GM08714 (cell line): ENCODE measurements around the gene PCDHA2.
"Not testable (repeated sequence)": the region's sequence is repeated elsewhere in the genome, so short reads cannot be mapped to it uniquely, and the experiment has no call there.

ENCODE experiments used
- H3K4me3 ChIP-seq: fragments of 200-500 bp; sonication (Bioruptor generic); 2 replicates; pipeline ENCODE4 v1.5.1; 2014; ENCODE audit warnings: mild to moderate bottlenecking, low read length, inconsistent platforms
- ZNF274 ChIP-seq: IDR thresholded peaks from 2 replicates; pipeline ENCODE4 v1.6.1; 2012; ENCODE audit warnings: mild to moderate bottlenecking, low read depth, low read length

Gene PCDHA2

DNA sequence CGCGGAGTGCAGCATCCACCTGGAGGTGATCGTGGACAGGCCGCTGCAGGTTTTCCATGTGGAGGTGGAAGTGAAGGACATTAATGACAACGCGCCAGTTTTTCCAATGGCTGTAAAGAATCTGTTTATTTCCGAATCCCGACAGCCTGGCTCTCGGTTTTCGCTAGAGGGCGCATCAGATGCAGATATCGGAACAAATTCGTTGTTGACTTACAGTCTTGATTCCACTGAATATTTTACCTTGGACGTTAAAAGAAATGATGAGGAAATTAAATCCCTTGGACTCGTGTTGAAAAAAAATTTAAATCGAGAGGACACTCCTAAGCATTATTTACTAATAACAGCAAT lies 6.8 kb downstream of the PCDHA2 start:
- no peak overlapping the region for H3K4me3 ChIP-seq
- TF ChIP-seq ZNF274, result no peak

GRCh38 chr5:140802381-140802780 lies 7.7 kb downstream of the PCDHA2 start:
- not testable (repeated sequence) for H3K4me3 ChIP-seq

DNA sequence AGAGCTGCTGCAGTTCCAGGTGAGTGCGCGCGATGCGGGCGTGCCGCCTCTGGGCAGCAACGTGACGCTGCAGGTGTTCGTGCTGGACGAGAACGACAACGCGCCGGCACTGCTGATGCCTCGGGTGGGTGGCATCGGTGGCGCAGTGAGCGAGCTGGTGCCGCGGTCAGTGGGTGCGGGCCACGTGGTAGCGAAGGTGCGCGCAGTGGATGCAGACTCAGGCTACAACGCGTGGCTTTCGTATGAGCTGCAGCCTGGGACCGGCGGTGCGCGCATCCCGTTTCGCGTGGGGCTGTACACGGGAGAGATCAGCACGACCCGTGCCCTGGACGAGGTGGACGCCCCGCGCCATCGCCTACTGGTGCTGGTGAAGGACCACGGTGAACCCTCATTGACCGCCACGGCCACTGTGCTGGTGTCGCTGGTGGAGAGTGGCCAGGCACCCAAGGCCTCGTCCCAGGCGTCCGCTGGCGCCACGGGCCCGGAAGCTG lies 8.2 kb downstream of the PCDHA2 start:
- TF ChIP-seq ZNF274, result no peak

DNA sequence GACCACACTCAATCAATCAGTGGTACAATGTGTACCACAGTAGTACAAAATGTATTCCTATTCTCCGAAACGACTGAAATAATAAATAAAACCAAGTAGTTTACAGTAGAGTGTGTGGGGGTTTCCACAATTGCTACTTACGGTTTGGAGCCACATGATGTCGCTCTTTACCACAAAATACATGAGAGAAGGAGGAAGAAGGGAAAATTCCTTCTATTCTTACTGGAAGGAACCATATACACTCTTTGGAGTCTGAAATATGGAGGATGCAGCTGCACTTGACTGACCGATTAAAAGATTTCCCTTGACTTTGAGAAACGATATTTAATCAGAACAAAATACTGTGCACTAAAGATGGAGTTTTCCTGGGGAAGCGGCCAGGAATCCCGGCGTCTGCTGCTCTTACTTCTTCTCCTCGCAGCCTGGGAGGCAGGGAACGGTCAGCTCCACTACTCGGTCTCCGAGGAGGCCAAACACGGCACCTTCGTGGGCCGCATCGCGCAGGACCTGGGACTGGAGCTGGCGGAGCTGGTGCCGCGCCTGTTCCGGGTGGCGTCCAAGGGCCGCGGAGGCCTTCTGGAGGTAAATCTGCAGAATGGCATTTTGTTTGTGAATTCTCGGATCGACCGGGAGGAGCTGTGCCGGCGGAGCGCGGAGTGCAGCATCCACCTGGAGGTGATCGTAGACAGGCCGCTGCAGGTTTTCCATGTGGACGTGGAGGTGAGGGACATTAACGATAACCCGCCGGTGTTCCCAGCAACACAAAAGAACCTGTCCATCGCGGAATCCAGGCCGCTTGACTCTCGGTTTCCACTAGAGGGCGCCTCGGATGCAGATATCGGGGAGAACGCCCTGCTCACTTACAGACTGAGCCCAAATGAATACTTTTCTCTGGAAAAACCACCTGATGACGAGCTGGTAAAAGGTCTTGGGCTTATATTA lies 12.5 kb downstream of the PCDHA2 start, which contains the start of gene PCDHA4:
Gene PCDHA4, plus strand, starts transcription at position 235 of the 942 bp plus-strand sequence.
- TF ChIP-seq ZNF274, result no peak
- H3K4me3 ChIP-seq, result no peak within 1 kb of the TSS

More for the DNA sequence above, 8.2 kb downstream of the PCDHA2 start:
- H3K4me3 ChIP-seq, result no peak overlapping the region

GRCh38 chr5:140808241-140808888 lies 13.7 kb downstream of the PCDHA2 start:
- not testable (repeated sequence) for H3K4me3 ChIP-seq

- no peak overlapping the region for H3K4me3 ChIP-seq
These were observed 14.2 kb downstream of the PCDHA2 start for GRCh38 chr5:140808889-140809291.

GRCh38 chr5:140821375-140822280 lies 27.0 kb downstream of the PCDHA2 start, which contains the start of gene PCDHA5:
PCDHA5 (plus strand) TSS chr5:140821613.
- TF ChIP-seq ZNF274, result no peak
- H3K4me3 ChIP-seq, result no peak within 1 kb of the TSS

More at GRCh38 chr5:140808889-140809291, 14.2 kb downstream of the PCDHA2 start:
- no peak for TF ChIP-seq ZNF274

GRCh38 chr5:140822281-140822629 lies 27.6 kb downstream of the PCDHA2 start:
- TF ChIP-seq ZNF274, result no peak
- H3K4me3 ChIP-seq, result no peak overlapping the region

DNA sequence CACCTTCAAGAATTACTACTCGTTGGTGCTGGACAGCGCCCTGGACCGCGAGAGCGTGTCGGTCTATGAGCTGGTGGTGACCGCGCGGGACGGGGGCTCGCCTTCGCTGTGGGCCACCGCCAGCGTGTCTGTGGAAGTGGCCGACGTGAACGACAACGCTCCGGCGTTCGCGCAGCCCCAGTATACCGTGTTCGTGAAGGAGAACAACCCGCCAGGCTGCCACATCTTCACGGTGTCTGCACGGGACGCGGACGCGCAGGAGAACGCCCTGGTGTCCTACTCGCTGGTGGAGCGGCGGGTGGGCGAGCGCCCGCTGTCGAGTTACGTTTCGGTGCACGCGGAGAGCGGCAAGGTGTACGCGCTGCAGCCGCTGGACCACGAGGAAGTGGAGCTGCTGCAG lies 28.3 kb downstream of the PCDHA2 start:
- H3K4me3 ChIP-seq, result not testable (repeated sequence)

DNA sequence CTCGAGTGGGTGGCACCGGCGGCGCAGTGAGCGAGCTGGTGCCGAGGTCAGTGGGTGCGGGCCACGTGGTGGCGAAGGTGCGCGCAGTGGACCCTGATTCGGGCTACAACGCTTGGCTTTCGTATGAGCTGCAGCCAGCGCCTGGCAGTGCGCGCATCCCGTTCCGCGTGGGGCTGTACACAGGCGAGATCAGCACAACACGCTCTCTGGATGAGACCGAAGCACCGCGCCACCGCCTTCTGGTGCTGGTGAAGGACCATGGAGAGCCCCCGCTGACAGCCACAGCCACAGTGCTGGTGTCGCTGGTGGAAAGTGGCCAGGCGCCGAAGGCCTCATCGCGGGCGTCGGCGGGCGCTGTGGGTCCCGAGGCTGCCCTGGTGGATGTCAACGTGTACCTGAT lies 28.8 kb downstream of the PCDHA2 start:
- TF ChIP-seq ZNF274, result no peak
- no peak overlapping the region for H3K4me3 ChIP-seq

DNA sequence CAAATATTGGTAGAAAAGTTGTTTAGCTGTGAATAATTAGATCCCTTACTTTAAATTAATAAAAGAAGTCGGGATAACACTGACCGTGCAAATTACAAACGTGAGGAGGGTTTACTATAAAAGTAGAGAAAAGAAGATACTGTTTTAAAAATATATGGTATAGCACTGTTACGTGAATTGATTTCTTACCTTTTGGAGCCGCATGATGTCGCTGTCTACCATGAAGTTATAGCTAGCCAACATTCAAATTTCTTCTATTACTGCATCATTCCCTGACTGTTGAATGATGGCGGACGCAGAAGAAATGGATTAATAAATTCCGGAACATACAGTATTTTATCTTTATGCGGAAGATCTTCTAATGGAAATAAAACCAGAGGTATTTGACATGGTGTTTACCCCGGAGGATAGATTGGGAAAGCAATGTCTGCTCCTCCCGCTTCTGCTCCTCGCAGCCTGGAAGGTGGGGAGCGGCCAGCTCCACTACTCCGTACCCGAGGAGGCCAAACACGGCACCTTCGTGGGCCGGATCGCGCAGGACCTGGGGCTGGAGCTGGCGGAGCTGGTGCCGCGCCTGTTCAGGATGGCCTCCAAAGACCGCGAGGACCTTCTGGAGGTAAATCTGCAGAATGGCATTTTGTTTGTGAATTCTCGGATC lies 33.2 kb downstream of the PCDHA2 start, which contains the start of gene PCDHA6:
Gene PCDHA6, plus strand, starts transcription at position 257 of the 658 bp plus-strand sequence. Its CDS starts 132 bp downstream, at position 389.
- TF ChIP-seq ZNF274, result no peak
- H3K4me3 ChIP-seq, result no peak within 1 kb of the TSS

DNA sequence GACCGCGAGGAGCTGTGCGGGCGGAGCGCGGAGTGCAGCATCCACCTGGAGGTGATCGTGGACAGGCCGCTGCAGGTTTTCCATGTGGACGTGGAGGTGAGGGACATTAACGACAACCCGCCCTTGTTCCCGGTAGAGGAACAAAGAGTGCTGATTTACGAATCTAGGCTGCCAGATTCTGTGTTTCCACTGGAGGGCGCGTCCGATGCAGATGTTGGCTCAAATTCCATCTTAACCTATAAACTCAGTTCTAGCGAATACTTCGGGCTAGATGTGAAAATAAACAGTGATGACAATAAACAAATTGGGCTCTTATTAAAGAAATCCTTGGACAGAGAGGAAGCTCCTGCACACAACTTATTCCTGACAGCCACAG lies 33.7 kb downstream of the PCDHA2 start:
- no peak for TF ChIP-seq ZNF274
- no peak overlapping the region for H3K4me3 ChIP-seq

DNA sequence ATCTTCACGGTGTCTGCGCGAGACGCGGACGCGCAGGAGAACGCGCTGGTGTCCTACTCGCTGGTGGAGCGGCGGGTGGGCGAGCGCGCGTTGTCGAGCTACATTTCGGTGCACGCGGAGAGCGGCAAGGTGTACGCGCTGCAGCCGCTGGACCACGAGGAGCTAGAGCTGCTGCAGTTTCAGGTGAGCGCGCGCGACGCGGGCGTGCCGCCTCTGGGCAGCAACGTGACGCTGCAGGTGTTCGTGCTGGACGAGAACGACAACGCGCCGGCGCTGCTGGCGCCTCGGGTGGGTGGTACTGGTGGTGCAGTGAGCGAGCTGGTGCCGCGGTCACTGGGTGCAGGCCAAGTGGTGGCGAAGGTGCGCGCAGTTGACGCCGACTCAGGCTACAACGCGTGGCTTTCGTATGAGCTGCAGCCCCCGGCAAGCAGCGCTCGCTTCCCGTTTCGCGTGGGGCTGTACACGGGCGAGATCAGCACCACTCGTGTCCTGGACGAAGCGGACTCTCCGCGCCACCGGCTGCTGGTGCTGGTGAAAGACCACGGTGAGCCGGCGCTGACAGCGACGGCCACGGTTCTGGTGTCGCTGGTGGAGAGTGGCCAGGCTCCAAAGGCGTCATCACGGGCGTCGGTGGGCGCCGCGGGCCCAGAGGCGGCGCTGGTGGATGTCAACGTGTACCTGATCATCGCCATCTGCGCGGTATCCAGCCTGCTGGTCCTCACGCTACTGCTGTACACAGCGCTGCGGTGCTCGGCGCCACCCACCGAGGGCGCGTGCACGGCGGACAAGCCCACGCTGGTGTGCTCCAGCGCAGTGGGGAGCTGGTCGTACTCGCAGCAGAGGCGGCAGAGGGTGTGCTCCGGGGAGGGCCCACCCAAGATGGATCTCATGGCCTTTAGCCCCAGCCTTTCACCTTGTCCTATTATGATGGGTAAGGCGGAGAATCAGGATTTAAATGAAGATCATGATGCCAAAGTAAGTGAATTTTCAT lies 35.2 kb downstream of the PCDHA2 start:
- not testable (repeated sequence) for H3K4me3 ChIP-seq
